K562 (cell line): ENCODE measurements around the gene UBE2L6.

Experiments
- CTCF ChIP-seq, 3 experiments: IDR thresholded peaks in 2 of 3; conservative IDR thresholded peaks in 1 of 3; 2 replicates each; pipeline ENCODE4 v1.5.1; 2011 to 2012; ENCODE audit warnings: low read length in 3 of 3, mild to moderate bottlenecking in 3 of 3, control low read depth in 2 of 3, improper control_type of control experiment in 1 of 3, inconsistent platforms in 1 of 3, low read depth in 1 of 3, mixed read lengths in 1 of 3, moderate library complexity in 1 of 3; ENCODE audit not compliant: insufficient read depth in 2 of 3
- HNRNPL ChIP-seq: fragments of 200-400 bp; formaldehyde crosslinking; IDR thresholded peaks from 2 replicates; pipeline ENCODE4 v1.6.1; 2017; ENCODE audit warnings: low read depth, mild to moderate bottlenecking, low read length
- PHF20 ChIP-seq: fragments of 450-650 bp; IDR thresholded peaks from 2 replicates; pipeline ENCODE4 v1.6.1; 2018; ENCODE audit not compliant: partially characterized antibody
- PKNOX1 ChIP-seq: fragments of 450-650 bp; IDR thresholded peaks from 2 replicates; pipeline ENCODE4 v1.6.1; 2016
- ZBTB26 ChIP-seq: fragments of 450-650 bp; formaldehyde crosslinking; IDR thresholded peaks from 2 replicates; pipeline ENCODE4 v1.4.0; 2022; ENCODE audit warnings: missing genetic modification characterization
- ZBTB33 ChIP-seq: sonication (generic); formaldehyde crosslinking; IDR thresholded peaks from 2 replicates; pipeline ENCODE4 v1.8.1; 2023; ENCODE audit warnings: mild to moderate bottlenecking, missing genetic modification reagents

GRCh38 chr11:57555393-57555792, 12.1 kb downstream of the UBE2L6 start:
- TF ChIP-seq HNRNPL, result no peak
- no peak for TF ChIP-seq PKNOX1
- no peak for TF ChIP-seq ZBTB26 (CRISPR knock-in tag)
- TF ChIP-seq PHF20, result no peak
- TF ChIP-seq CTCF (IDR thresholded peaks at IDR 0.05 in 2 of 3, conservative IDR thresholded peaks at IDR 0.05 in 1 of 3; ENCODE audit: insufficient read depth in 2 of 3, low read depth in 1 of 3, low read length in 3 of 3), result no peak
- TF ChIP-seq ZBTB33 (CRISPR knock-in tag), result no peak
